GM12875 (cell line): ENCODE results near the gene NCBP1.

Experiments
- H3K4me3 ChIP-seq: one replicate; pipeline ENCODE4 v1.5.1; 2011; ENCODE audit warnings: low read depth, low read length, control low read depth
- TF ChIP-seq, protein P1 (sequence below): IDR thresholded peaks from 2 replicates; pipeline ENCODE4 v1.5.1; 2011; ENCODE audit warnings: low read depth, mild to moderate bottlenecking, control low read depth, inconsistent platforms, low read length, moderate library complexity, borderline replicate concordance; ENCODE audit not compliant: insufficient read depth

The NCBP1 gene

DNA sequence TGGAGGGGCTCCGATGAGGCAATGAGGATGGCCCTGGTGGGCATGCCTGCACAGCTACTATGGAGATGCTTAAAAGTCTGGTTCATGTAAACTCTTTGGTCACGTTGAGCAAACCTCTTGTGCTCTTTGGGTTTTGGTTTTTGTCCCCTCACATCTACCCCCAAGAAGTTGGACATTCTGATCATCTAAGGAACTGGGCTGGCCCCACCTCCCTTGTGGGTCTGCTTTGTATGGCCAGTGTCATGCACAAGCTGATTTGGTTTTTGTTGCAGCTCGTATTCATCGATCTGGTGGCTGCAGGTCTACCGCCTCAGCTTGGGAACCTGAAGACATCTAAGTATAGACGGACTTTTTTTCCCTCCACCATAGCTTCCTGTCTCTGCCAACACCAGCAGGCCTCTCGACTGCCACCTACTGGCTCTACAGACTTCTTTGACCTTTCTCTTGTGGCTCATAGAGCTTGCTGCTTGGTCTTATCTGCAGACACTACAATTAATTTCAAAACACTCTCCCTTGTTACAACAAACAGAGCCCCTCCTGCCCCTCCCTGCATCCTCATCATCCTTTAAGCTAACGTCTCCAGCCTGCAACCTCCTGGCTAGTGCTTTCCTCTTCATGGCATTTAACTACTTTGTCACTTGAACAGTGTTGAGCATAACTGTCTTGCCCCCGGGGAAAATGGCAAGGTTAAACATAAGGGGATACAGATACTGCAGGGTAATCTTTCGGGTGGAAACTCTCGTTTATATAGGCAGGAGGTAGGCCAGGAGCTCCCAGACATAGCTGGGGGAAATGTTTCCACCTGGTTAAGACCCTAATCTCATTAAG, 34.9 kb upstream of the NCBP1 start:
- no peak overlapping the region for H3K4me3 ChIP-seq
- TF ChIP-seq, protein P1, sequence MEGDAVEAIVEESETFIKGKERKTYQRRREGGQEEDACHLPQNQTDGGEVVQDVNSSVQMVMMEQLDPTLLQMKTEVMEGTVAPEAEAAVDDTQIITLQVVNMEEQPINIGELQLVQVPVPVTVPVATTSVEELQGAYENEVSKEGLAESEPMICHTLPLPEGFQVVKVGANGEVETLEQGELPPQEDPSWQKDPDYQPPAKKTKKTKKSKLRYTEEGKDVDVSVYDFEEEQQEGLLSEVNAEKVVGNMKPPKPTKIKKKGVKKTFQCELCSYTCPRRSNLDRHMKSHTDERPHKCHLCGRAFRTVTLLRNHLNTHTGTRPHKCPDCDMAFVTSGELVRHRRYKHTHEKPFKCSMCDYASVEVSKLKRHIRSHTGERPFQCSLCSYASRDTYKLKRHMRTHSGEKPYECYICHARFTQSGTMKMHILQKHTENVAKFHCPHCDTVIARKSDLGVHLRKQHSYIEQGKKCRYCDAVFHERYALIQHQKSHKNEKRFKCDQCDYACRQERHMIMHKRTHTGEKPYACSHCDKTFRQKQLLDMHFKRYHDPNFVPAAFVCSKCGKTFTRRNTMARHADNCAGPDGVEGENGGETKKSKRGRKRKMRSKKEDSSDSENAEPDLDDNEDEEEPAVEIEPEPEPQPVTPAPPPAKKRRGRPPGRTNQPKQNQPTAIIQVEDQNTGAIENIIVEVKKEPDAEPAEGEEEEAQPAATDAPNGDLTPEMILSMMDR: peak; percentile 86

DNA sequence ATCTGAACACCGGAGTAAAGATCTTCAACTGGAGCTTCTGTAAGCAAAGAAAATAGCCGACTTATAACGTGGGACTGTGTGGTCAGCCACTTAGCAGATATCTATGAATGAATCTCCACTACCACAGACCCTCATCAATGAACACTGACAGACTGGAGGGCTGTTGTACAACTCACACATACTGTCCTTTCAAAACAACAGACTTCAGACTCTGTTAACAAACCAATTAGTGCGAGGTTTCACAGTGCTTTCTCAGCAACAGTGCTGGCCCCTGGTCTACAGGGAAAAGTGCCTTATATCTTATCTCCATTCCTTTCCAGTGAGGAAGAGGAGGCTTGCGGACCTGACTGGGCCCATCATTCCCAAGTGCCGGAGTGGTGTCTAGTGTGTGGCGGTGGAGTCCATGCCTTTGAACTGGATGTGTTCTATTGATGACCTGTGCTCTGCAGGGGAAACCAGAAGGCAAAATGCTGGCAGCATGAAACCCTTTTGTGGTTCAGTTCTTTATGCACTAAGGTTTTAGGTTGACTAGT, 34.2 kb upstream of the NCBP1 start:
- TF ChIP-seq, protein P1: no peak
- no peak overlapping the region for H3K4me3 ChIP-seq

DNA sequence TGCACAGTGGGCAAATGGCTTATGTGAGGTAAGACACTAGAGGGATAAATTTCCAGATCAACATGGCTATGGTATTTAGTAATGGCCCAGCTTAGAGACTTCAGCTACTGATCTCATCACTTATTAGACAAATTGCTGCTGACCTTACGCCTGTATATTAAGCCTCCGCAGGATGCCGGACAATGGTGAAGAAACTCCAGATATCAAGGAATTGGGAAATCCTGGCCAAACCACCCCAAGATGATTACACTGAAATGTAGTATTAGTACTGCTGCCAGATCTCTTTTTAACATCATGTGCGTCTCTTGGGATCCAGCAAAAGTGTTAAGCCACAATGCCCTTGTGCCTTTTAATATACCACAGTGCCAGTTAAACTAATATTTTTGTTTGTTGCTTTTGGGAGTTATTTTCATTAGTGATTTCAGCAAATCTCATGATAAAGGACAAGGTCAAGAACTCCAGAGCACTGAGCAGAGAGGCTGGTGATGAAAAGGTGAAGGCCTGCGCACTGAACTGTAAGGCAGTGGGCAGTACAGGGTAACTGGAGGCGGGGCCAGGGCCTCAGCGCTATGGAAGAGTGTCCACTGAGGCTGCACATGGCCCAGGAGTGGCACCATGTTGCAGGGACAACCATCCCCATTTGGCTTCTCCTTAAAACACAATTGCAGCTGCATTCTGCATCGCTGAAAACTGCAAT, 32.9 kb upstream of the NCBP1 start:
- TF ChIP-seq, protein P1: no peak

DNA sequence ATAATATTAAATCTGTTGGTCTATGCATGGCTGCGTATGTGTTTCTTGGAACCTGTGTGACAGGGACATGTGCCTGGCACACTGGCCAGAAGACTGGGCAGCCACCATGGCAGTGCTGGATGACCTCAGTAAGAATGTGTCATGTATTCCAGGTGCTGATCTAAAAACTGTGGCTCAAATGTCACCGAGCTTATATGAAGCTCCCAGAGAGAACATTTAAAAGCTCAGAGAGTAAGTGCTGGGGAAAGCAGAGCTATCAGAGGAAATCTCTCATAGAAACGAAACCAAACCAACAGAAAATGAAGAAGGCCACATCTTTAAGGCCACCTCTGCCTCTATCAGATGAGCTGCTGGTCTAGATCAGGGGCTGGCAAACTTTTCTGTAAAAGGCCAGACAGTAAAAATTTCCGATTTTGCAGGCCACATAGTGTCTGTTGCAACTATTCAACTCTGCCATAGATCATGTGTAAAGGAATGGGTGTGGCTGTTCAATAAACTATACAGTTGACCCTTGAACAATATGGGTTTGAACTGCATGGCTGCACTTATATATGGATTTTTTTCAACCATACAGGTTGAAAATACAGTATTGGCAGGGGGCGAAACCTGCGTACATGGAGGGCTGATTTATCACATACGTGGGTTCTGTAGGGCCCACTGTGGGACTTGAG, 32.3 kb upstream of the NCBP1 start:
- H3K4me3 ChIP-seq: no peak overlapping the region
- TF ChIP-seq, protein P1: no peak

More for the DNA sequence above, 32.9 kb upstream of the NCBP1 start:
- H3K4me3 ChIP-seq: no peak overlapping the region

DNA sequence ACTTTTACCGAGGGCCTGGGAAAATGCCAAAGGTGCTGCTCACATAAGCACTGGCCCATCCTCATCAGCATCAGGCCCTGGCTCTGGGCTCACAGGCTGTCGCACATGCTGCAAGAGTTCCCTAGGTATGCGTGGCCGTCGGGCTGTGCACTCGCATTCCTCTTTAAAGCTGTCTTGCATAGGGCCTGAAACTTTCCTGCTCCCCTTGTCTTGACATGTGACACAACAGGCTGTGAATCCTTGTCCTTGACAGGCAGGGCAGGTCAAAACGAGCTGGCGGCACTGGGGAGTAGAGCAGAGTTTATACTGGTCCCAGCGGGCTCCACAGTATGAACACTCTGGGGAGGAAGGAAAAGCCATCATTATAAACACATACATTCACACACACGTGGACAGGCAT, 31.2 kb upstream of the NCBP1 start:
- TF ChIP-seq, protein P1: no peak
- H3K4me3 ChIP-seq: no peak overlapping the region

DNA sequence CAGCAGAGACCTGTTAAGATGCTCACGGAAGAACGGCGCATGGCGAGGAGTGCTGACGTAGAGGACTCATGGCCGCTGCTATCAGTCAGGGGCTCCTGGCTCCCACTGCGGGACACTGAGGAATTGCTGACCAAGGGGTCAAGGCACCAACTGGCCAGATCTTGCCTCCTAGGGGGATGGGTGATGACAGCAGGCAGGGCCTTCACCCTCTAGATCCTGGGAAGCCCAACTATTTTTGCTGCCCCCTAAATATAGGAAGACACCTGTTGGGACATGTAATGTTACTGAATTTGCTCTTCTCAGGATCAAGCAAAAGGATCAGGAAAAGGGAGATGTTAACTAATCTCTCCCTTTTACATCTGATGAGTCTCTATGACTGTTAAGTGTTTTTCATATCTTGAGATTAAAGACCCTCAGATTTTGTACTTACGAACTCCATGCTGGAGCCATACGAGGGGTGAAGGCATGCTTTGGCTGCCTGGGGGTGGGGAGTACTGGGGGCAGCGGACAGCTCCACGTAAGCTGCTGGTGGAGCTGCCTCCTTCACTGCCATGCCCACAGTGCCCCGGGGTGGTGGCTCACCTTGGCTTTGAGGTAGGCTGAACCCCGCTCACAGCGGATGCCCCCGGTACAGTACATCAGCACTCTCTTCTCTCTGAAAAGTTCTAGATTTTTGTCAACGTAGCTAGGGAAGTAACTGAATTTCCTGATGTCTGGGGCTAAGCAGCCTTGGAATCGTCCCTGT, 28.5 kb upstream of the NCBP1 start:
- TF ChIP-seq, protein P1: no peak
- H3K4me3 ChIP-seq: no peak overlapping the region
